CD4-positive, alpha-beta memory T cell (primary cell): ENCODE results near the gene HSPA2. TPM values are rescaled to one million over a fixed set of nuclear protein-coding genes. Genes with fewer than 3 reads are reported as not detected.

Experiments used
- CTCF ChIA-PET: fragments of 350-600 bp; sonication (Branson Sonifier 250); formaldehyde crosslinking; loops from one replicate; lab custom pipeline; 2021; ENCODE audit warnings: inconsistent platforms; ENCODE audit not compliant: partially characterized antibody; lab: Charles Lee
- POLR2A ChIA-PET: fragments of 350-600 bp; sonication (Branson Sonifier 250); formaldehyde crosslinking; loops from one replicate; lab custom pipeline; 2021; ENCODE audit not compliant: partially characterized antibody; lab: Charles Lee
- DNase-seq, 5 donors: peaks; one replicate each; pipeline versions ENCODE4 v3.0.0 to v3.0.0-alpha.2; 2020 to 2022; ENCODE audit warnings: mixed read lengths in 1 of 5
- H3K27ac ChIP-seq: one replicate; pipeline ENCODE4 v1.7.0; 2013; ENCODE audit warnings: low read depth, low read length
- H3K27me3 ChIP-seq: 2 replicates; pipeline ENCODE4 v1.7.0; 2013; ENCODE audit warnings: mild to moderate bottlenecking, low read length, moderate library complexity; ENCODE audit not compliant: insufficient read depth
- H3K36me3 ChIP-seq: 2 replicates; pipeline ENCODE4 v1.7.0; 2013; ENCODE audit warnings: mild to moderate bottlenecking, low read length, moderate library complexity; ENCODE audit not compliant: insufficient read depth
- H3K4me1 ChIP-seq: 2 replicates; pipeline ENCODE4 v1.7.0; 2013; ENCODE audit warnings: mild to moderate bottlenecking, low read length, moderate library complexity; ENCODE audit not compliant: insufficient read depth
- H3K4me3 ChIP-seq, 2 donors: one replicate each; pipeline ENCODE4 v1.7.0; 2013; ENCODE audit warnings: low read length in 2 of 2, mild to moderate bottlenecking in 1 of 2
- H3K9me3 ChIP-seq, 2 donors: one replicate each; pipeline ENCODE4 v1.7.0; 2013; ENCODE audit warnings: low read length in 2 of 2, control low read depth in 1 of 2; ENCODE audit not compliant: control insufficient read depth in 1 of 2
- H3K27ac Mint-ChIP-seq, 7 donors: one replicate each; pipeline ENCODE4 v1.8.0; 2020 to 2021; ENCODE audit warnings: mixed read lengths in 7 of 7, mild to moderate bottlenecking in 6 of 7, inconsistent platforms in 3 of 7, moderate library complexity in 3 of 7
- H3K27me3 Mint-ChIP-seq, 2 donors: one replicate each; pipeline ENCODE4 v1.8.0; 2020 to 2021; ENCODE audit warnings: mixed read lengths in 2 of 2
- H3K36me3 Mint-ChIP-seq, 2 donors: one replicate each; pipeline ENCODE4 v1.8.0; 2020 to 2021; ENCODE audit warnings: mixed read lengths in 2 of 2, inconsistent platforms in 1 of 2, mild to moderate bottlenecking in 1 of 2
- H3K4me1 Mint-ChIP-seq, 4 donors: one replicate each; pipeline ENCODE4 v1.8.0; 2020 to 2021; ENCODE audit warnings: mixed read lengths in 4 of 4, mild to moderate bottlenecking in 1 of 4
- H3K4me3 Mint-ChIP-seq, 8 donors: one replicate each; pipeline ENCODE4 v1.8.0; 2020 to 2021; ENCODE audit warnings: mixed read lengths in 8 of 8, mild to moderate bottlenecking in 7 of 8, moderate library complexity in 6 of 8, inconsistent platforms in 3 of 8
- H3K9me3 Mint-ChIP-seq, 8 donors: one replicate each; pipeline ENCODE4 v1.8.0; 2020 to 2021; ENCODE audit warnings: mixed read lengths in 8 of 8, mild to moderate bottlenecking in 5 of 8, inconsistent platforms in 3 of 8, moderate library complexity in 1 of 8
- intact Hi-C: fragments of 100-400 bp; cut with micrococcal nuclease; formaldehyde crosslinking; loops from one replicate; pipeline ENCODE4 v1.15.1; 2023
- polyA plus RNA-seq, 2 donors: library from polyadenylated mRNA; unstranded; fragments of 300-500 nt; fragmentation: Illumina TruSeq; gene quantifications; one replicate each; pipeline ENCODE4 v1.2.3, GENCODE V29; 2021
- total RNA-seq, 2 experiments: library from RNA; stranded (reverse); gene quantifications; one replicate each; pipeline ENCODE4 v1.2.3, GENCODE V29; 2021

Gene HSPA2
- total and polyA plus RNA-seq, 4 experiments from 2014 or later = 0.37 to 1.5 (median 0.86) TPM

DNA sequence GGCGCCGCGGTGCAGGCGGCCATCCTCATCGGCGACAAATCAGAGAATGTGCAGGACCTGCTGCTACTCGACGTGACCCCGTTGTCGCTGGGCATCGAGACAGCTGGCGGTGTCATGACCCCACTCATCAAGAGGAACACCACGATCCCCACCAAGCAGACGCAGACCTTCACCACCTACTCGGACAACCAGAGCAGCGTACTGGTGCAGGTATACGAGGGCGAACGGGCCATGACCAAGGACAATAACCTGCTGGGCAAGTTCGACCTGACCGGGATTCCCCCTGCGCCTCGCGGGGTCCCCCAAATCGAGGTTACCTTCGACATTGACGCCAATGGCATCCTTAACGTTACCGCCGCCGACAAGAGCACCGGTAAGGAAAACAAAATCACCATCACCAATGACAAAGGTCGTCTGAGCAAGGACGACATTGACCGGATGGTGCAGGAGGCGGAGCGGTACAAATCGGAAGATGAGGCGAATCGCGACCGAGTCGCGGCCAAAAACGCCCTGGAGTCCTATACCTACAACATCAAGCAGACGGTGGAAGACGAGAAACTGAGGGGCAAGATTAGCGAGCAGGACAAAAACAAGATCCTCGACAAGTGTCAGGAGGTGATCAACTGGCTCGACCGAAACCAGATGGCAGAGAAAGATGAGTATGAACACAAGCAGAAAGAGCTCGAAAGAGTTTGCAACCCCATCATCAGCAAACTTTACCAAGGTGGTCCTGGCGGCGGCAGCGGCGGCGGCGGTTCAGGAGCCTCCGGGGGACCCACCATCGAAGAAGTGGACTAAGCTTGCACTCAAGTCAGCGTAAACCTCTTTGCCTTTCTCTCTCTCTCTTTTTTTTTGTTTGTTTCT, 1.7 kb downstream of the HSPA2 start:
- intact Hi-C loops = loop anchor here (2.0 to 5.0 kb wide), 3 partner anchors 350 to 999 kb away; partner anchors contain the start of genes FNTB and PPP2R5E
- ChIA-PET CTCF (interaction anchor here (0.8 to 5.7 kb wide), 6 partner anchors 9 to 198 kb away, joined by 3 to 40 read pairs (median 6); no protein-coding TSS in a partner anchor), POLR2A (interaction anchor here (1.4 to 5.9 kb wide), 4 partner anchors 9 to 204 kb away, joined by 3 to 75 read pairs (median 10); partner anchors contain the start of genes PPP1R36, ZBTB1 and ZBTB25)
- peak overlapping the region in 6 of 7 donors; percentile 68 to 90 (median 80) for H3K27ac Mint-ChIP-seq
- no peak overlapping the region for H3K27ac ChIP-seq
- peaks cover 0 to 19% (median 3%) of the 10 kb centered on the region in 8 donors for H3K9me3 Mint-ChIP-seq
- H3K4me1 Mint-ChIP-seq = peaks cover 12 to 39% (median 29%) of the 10 kb centered on the region in 4 donors
- H3K9me3 ChIP-seq = no peaks in the 10 kb centered on the region
- H3K36me3 Mint-ChIP-seq = peaks cover 0 to 5% of the 10 kb centered on the region in 2 donors
- H3K4me1 ChIP-seq = peaks cover 24% of the 10 kb centered on the region
- peaks cover 0 to 3% of the 10 kb centered on the region in 2 donors for H3K27me3 Mint-ChIP-seq
- H3K36me3 ChIP-seq = no peaks in the 10 kb centered on the region
- H3K4me3 Mint-ChIP-seq = peak overlapping the region; percentile 77 to 99 (median 94)
- DNase-seq = peak in 2 of 5 donors; percentile 17 to 19
- H3K4me3 ChIP-seq = peak overlapping the region in 1 of 2 donors; percentile 38
- H3K27me3 ChIP-seq = no peaks in the 10 kb centered on the region

DNA sequence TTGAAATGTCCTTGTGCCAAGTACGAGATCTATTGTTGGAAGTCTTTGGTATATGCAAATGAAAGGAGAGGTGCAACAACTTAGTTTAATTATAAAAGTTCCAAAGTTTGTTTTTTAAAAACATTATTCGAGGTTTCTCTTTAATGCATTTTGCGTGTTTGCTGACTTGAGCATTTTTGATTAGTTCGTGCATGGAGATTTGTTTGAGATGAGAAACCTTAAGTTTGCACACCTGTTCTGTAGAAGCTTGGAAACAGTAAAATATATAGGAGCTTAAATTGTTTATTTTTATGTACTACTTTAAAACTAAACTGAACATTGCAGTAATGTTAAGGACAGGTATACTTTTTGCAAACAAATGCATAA, 2.3 kb downstream of the HSPA2 start:
- Mint-ChIP-seq H3K36me3 (peaks cover 0 to 5% of the 10 kb centered on the region in 2 donors), H3K9me3 (peaks cover 0 to 19% (median 3%) of the 10 kb centered on the region in 8 donors), H3K4me1 (peaks cover 12 to 39% (median 29%) of the 10 kb centered on the region in 4 donors), H3K27ac (peak overlapping the region in 3 of 7 donors; percentile 16 to 90 (median 86)), H3K4me3 (peak overlapping the region; percentile 77 to 99 (median 94)), H3K27me3 (peaks cover 0 to 3% of the 10 kb centered on the region in 2 donors)
- ChIA-PET POLR2A (interaction anchor here (1.4 to 5.9 kb wide), 2 partner anchors 39 to 205 kb away, joined by 3 to 75 read pairs; partner anchors contain the start of genes ZBTB1 and ZBTB25), CTCF (interaction anchor here (0.8 to 5.7 kb wide), 6 partner anchors 11 to 200 kb away, joined by 3 to 40 read pairs (median 4); no protein-coding TSS in a partner anchor)
- Histone ChIP-seq H3K27ac (no peak overlapping the region), H3K9me3 (no peaks in the 10 kb centered on the region), H3K36me3 (no peaks in the 10 kb centered on the region), H3K27me3 (no peaks in the 10 kb centered on the region), H3K4me1 (peaks cover 24% of the 10 kb centered on the region), H3K4me3 (no peak overlapping the region)
- intact Hi-C loops = loop anchor here (2.0 to 5.0 kb wide), 2 partner anchors 349 to 1000 kb away; partner anchors contain the start of gene PPP2R5E
- no peak for DNase-seq

DNA sequence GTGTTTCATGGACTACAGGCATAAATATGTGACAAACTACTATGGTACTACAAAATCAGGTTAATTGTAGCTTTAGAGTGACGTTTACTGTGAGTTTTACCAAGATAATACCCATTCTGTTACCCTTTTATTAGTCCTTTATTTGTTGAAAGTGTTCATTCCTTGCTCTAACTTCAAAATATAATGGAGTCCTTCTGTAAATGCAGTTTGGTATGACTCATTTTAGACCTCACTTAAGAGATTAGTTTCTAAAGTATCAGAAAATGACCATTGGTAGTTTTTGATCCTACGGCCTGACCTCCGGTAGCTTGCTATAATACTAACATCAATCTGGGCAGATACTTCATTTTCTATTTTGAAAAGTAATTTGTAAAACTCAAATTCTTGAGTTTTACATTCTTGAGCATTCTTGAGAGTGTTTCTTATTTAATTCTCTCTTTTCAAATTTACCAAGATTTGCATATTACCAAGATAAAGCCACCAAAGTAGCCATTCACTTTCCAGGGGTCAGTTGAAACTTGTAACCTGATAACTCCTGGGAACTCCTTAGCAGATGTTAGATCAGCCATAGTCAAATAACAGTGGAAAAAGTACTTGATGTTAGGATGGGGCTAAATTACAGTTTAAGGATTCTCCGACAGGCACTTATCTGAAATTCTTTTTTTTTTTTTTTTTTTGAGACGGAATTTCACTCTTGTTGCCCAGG, 4.2 kb downstream of the HSPA2 start:
- peaks cover 0 to 3% of the 10 kb centered on the region in 2 donors for H3K27me3 Mint-ChIP-seq

DNA sequence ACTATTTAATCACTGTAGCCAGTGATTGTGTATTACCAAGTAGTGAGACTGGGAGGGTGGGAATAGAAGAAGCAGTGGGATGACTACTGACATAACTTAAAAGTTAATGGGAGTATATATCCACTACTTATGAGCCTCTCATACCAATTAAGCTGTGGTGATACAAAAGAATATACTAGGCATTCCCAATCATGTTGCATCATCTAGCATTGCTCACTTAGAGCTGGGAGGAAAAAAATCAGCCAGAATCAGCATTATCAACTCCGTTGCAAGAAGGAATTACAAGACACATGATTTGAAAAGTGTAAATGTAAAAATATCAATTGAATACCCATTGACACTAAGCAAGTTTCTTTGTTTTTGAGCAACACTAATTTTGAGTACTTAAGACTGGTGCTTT, 8.5 kb downstream of the HSPA2 start:
- ChIA-PET POLR2A (interaction anchor here (1.2 to 1.4 kb wide), 2 partner anchors 9 to 44 kb away, joined by 4 to 5 read pairs; partner anchors contain the start of gene HSPA2), CTCF (interaction anchor here (1.1 to 1.7 kb wide), 3 partner anchors 12 to 343 kb away, joined by 3 to 5 read pairs (median 4); no protein-coding TSS in a partner anchor)
- Mint-ChIP-seq H3K4me1 (peaks cover 7 to 18% (median 14%) of the 10 kb centered on the region in 4 donors), H3K9me3 (no peaks in the 10 kb centered on the region), H3K36me3 (no peaks in the 10 kb centered on the region), H3K4me3 (peak overlapping the region; percentile 40 to 75 (median 66)), H3K27me3 (no peaks in the 10 kb centered on the region), H3K27ac (no peak overlapping the region)
- no peak for DNase-seq
- intact Hi-C loops = loop anchor here (1.0 kb wide), 1 partner anchor 9 kb away; the partner anchor contains the start of gene HSPA2
- H3K27ac ChIP-seq = no peak overlapping the region
- H3K4me1 ChIP-seq = peaks cover 18% of the 10 kb centered on the region
- no peaks in the 10 kb centered on the region for H3K36me3 ChIP-seq
- peak overlapping the region in 1 of 2 donors; percentile 20 for H3K4me3 ChIP-seq
- H3K9me3 ChIP-seq = no peaks in the 10 kb centered on the region
- no peaks in the 10 kb centered on the region for H3K27me3 ChIP-seq

More for the DNA sequence above, 4.2 kb downstream of the HSPA2 start:
- Histone ChIP-seq H3K4me3 (no peak overlapping the region), H3K27me3 (no peaks in the 10 kb centered on the region), H3K9me3 (no peaks in the 10 kb centered on the region), H3K36me3 (no peaks in the 10 kb centered on the region), H3K4me1 (peaks cover 26% of the 10 kb centered on the region), H3K27ac (no peak overlapping the region)
- peaks cover 0 to 18% (median 3%) of the 10 kb centered on the region in 8 donors for H3K9me3 Mint-ChIP-seq
- peaks cover 0 to 5% of the 10 kb centered on the region in 2 donors for H3K36me3 Mint-ChIP-seq
- CTCF ChIA-PET = interaction anchor here (0.6 to 5.7 kb wide), 4 partner anchors 54 to 115 kb away, joined by 3 to 40 read pairs (median 4); no protein-coding TSS in a partner anchor
- no peak overlapping the region for H3K4me3 Mint-ChIP-seq
- POLR2A ChIA-PET = interaction anchor here (5.9 kb wide), 1 partner anchor 41 kb away, joined by 75 read pairs; the partner anchor contains the start of genes ZBTB1 and ZBTB25
- no peak for DNase-seq
- peak overlapping the region in 1 of 7 donors; percentile 38 for H3K27ac Mint-ChIP-seq
- intact Hi-C loops = loop anchor here (5.0 kb wide), 1 partner anchor 348 kb away; no protein-coding TSS in a partner anchor
- H3K4me1 Mint-ChIP-seq = peaks cover 12 to 41% (median 31%) of the 10 kb centered on the region in 4 donors

DNA sequence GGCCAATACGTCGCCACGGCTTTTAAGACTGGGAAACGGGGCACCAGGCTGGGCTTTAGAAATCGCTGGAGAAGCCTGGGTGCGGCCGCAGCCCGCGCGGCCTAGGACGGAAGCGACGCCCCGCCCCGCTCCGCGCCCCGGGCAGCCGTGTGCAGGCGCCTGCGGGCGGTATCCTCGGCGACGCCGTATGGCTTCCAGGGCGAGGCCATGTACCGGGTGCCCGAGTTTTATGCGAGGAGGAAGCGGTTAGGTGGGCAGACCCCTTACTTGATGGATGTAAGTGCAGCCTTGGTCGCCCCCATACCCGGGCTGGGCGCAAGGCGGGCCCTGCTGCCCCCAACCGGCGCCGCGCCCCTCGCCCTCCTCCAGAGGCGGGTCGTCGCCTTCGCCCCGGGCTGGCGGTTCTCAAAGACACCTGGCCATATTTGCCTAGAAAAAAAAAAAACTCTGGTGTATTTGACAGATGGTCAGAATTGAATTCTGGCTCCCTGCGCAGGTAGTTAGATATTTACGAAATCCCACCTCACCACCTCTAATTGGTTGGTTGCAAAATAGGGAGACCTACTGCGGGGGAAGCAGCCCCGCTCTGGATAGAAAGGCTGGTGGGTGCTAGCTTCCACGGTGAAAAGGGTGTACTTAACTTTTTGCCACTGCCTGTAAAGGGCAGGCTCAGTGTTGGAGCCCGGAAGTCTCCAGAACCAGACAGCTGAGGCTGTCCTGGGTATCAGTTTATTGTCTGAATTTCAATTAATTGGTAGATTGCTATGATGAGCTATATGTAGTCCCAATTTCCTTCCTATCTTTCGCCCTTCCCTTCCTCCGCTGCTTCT, 9.5 kb downstream of the HSPA2 start, which contains the start of gene PPP1R36:
PPP1R36 (plus strand) TSS at position 171 of the 830 bp plus-strand sequence; CDS start at position 208, 37 bp downstream.
- Mint-ChIP-seq H3K4me1 (peaks cover 7 to 18% (median 14%) of the 10 kb centered on the region in 4 donors), H3K27me3 (no peaks in the 10 kb centered on the region), H3K4me3 (peak within 1 kb of the TSS; percentile 71 to 78 (median 74)), H3K36me3 (no peaks in the 10 kb centered on the region), H3K9me3 (no peaks in the 10 kb centered on the region), H3K27ac (peak within 1 kb of the TSS in 6 of 7 donors; percentile 5 to 86 (median 56))
- Histone ChIP-seq H3K27me3 (no peaks in the 10 kb centered on the region), H3K36me3 (no peaks in the 10 kb centered on the region), H3K9me3 (no peaks in the 10 kb centered on the region), H3K4me1 (peaks cover 18% of the 10 kb centered on the region), H3K27ac (no peak within 1 kb of the TSS), H3K4me3 (peak within 1 kb of the TSS in 1 of 2 donors; percentile 20)
- POLR2A ChIA-PET = interaction anchor here (0.7 to 2.4 kb wide), 2 partner anchors 9 to 549 kb away, joined by 3 to 14 read pairs; partner anchors contain the start of gene HSPA2
- CTCF ChIA-PET = interaction anchor here (1.0 to 1.7 kb wide), 4 partner anchors 8 to 87 kb away, joined by 3 to 5 read pairs (median 4); no protein-coding TSS in a partner anchor
- intact Hi-C loops = loop anchor here (1.0 kb wide), 1 partner anchor 10 kb away; the partner anchor contains the start of gene HSPA2
- peak in 4 of 5 donors; percentile 30 to 41 (median 38) for DNase-seq
